ENCODE data around the gene SPAG16.

Gene SPAG16

DNA sequence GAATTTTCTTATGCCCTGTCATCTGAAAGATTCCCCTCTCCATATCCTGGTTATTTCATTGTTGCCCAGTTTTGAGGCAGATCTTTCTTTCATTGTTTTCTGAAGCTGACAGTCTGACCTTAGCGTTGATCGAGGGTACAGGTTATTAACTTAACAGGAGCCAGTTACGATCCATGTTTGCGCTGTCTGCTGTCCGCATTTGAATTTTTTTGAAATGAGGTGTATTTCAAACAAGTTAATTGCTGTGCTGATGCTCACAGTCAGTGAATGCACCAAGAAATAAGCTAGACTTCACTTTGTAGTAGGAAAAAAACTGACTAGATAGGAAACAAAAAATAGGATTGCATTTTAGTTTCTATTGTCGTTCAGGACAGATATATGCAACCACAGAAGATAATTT is 34.8 kb upstream of the SPAG16 start:
- H3K4me3 ChIP-seq (ENCODE audit: control insufficient read depth, low read depth, low read length) = no peak overlapping the region
- no peak for DNase-seq (ENCODE audit: low read depth)
- TF ChIP-seq, protein P1, sequence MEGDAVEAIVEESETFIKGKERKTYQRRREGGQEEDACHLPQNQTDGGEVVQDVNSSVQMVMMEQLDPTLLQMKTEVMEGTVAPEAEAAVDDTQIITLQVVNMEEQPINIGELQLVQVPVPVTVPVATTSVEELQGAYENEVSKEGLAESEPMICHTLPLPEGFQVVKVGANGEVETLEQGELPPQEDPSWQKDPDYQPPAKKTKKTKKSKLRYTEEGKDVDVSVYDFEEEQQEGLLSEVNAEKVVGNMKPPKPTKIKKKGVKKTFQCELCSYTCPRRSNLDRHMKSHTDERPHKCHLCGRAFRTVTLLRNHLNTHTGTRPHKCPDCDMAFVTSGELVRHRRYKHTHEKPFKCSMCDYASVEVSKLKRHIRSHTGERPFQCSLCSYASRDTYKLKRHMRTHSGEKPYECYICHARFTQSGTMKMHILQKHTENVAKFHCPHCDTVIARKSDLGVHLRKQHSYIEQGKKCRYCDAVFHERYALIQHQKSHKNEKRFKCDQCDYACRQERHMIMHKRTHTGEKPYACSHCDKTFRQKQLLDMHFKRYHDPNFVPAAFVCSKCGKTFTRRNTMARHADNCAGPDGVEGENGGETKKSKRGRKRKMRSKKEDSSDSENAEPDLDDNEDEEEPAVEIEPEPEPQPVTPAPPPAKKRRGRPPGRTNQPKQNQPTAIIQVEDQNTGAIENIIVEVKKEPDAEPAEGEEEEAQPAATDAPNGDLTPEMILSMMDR (conservative IDR thresholded peaks at IDR 0.05; ENCODE audit: control insufficient read depth, insufficient read depth, low read depth, low read length) = no peak

GRCh38 chr2:213251618-213252017 is 32.6 kb upstream of the SPAG16 start:
- DNase-seq (ENCODE audit: low read depth) = peak; percentile 82
- H3K4me3 ChIP-seq (ENCODE audit: control insufficient read depth, low read depth, low read length) = no peak overlapping the region
- TF ChIP-seq, protein P1 (conservative IDR thresholded peaks at IDR 0.05; ENCODE audit: control insufficient read depth, insufficient read depth, low read depth, low read length) = peak; percentile 65

DNA sequence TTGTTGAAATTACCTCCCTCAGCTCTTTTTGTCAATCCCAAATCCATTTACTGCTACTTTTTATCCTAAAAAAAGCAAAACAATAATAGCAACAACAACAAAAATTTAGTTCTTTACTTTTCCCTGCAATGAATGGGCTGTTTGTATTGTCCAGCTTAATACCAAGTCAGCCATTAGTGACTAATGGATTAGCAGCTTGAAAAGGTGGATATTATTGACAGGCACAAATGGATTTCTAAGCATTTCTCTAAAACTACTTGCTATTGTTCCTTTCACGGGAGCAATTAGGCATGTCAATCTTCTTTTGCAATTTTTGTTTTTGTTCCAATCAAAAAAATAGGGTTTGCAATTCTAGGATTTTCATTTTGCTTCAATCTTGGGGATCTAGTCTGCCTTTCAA is 32.1 kb upstream of the SPAG16 start:
- TF ChIP-seq, protein P1 (conservative IDR thresholded peaks at IDR 0.05; ENCODE audit: control insufficient read depth, insufficient read depth, low read depth, low read length) = no peak
- H3K4me3 ChIP-seq (ENCODE audit: control insufficient read depth, low read depth, low read length) = no peak overlapping the region
- DNase-seq (ENCODE audit: low read depth) = no peak

GRCh38 chr2:213253162-213253561 is 31.1 kb upstream of the SPAG16 start:
- TF ChIP-seq, protein P1 (conservative IDR thresholded peaks at IDR 0.05; ENCODE audit: control insufficient read depth, insufficient read depth, low read depth, low read length) = no peak
- no peak for DNase-seq (ENCODE audit: low read depth)
- no peak overlapping the region for H3K4me3 ChIP-seq (ENCODE audit: control insufficient read depth, low read depth, low read length)

GRCh38 chr2:213259266-213259665 is 25.0 kb upstream of the SPAG16 start:
- H3K4me3 ChIP-seq (ENCODE audit: control insufficient read depth, low read depth, low read length) = no peak overlapping the region
- TF ChIP-seq, protein P1 (conservative IDR thresholded peaks at IDR 0.05; ENCODE audit: control insufficient read depth, insufficient read depth, low read depth, low read length) = no peak
- DNase-seq (ENCODE audit: low read depth) = no peak

DNA sequence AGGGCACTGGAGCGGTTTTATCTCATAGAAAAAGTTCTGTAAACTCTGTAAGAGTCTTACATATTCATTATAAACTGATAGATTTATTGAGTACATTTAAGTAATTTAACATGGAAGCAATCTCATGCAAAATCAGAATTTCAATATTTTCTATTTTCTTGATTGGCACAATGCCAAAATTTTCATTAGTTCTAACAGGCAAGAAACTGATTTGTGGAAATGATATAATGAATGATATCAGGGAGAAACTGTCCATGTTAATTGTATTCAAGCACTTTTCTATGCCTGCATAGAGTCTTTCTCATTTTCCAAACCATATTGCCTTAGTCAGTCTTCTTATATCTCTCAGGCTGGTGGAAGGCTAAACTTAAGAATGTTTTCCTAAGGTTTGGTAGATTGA is 23.0 kb upstream of the SPAG16 start:
- TF ChIP-seq, protein P1 (conservative IDR thresholded peaks at IDR 0.05; ENCODE audit: control insufficient read depth, insufficient read depth, low read depth, low read length) = no peak
- H3K4me3 ChIP-seq (ENCODE audit: control insufficient read depth, low read depth, low read length) = no peak overlapping the region
- no peak for DNase-seq (ENCODE audit: low read depth)

- TF ChIP-seq, protein P1 (conservative IDR thresholded peaks at IDR 0.05; ENCODE audit: control insufficient read depth, insufficient read depth, low read depth, low read length) = no peak
- peak; percentile 26 for DNase-seq (ENCODE audit: low read depth)
- H3K4me3 ChIP-seq (ENCODE audit: control insufficient read depth, low read depth, low read length) = no peak overlapping the region
These were observed 22.5 kb upstream of the SPAG16 start for GRCh38 chr2:213261715-213262114.
